GM21723 (cell line): ENCODE results near the gene ITPKB.

ENCODE experiments used
- ATAC-seq: cut with Tn5 transposase; IDR thresholded peaks from one replicate; pipeline ENCODE4 v1.9.1; 2021; ENCODE audit warnings: mild to moderate bottlenecking, moderate library complexity; ENCODE audit not compliant: unreplicated experiment

Gene ITPKB

DNA sequence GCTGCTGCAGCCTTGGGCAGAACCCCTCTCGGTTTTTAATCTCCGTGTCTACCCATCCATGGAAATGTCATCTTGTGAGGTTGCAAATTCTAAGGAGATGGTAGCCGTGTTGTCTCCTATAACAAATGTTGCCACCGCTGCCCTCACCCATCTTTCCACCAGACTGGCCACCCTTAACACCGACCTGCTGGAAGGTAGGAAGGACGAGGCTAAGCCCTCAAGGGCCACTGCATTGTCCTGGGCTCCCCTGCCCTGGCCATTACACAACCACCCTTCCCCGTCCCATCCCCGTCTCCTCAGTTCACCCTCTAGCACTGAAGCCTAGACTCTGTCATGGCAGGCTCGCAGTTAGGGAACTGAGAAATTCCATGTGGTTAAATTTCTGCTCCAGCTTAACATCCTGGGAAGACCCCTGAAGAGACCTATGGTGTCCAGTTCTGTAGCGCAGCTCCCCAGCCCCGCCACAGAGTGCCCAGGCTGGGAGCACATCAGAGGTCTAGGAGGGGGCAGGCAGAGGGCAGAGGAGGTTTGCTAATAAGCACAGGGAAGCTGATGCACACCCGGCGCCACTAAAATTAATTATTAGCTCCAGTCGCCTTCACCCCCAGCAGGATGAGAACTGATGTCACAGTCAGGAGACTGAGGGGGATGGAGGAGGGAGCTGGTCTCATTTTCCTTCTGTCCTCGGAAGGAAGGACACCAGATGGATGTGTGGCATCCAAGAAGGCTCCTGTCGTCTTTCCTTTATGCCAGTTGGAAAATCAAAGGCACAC is 152.2 kb downstream of the ITPKB start:
- no peak for ATAC-seq

DNA sequence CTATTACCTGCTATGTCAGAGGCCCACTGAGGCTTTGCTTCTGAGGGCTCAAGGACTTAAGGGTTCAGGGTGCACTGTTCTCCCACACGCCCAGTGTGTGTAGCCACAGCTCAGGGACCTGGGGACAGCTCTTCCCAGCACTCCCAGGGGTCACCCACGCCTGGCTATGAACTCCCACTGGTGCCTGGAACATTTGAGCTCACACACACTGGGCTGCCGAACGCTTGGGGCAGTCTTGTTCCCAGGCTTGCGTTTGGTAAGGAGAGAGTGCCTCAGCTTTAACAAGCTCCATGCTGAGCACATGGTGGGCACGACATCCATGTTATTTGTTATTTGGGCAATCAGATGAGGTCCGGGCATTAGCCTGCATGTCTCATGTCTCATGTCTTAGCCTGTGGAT is 153.0 kb downstream of the ITPKB start:
- no peak for ATAC-seq

DNA sequence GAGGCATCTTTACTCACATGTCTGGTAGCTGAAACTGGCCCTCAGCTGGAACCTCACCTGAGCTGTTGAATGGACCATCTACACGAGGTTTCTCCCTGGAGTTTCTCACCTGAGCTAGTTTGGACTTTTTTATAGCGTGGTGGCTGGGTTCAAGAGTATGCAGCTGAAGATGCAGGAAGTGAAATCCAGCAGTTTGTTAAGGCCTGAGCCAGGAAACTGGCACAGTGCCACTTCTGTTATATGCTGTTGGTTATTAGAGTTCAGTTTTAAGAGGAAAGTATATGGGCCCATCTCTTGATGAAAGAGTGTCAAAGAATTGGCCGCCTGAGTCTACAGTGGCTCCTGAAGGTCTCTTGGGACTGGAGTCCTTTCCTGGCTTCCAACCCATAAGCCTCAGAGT is 154.9 kb downstream of the ITPKB start:
- ATAC-seq, result no peak

DNA sequence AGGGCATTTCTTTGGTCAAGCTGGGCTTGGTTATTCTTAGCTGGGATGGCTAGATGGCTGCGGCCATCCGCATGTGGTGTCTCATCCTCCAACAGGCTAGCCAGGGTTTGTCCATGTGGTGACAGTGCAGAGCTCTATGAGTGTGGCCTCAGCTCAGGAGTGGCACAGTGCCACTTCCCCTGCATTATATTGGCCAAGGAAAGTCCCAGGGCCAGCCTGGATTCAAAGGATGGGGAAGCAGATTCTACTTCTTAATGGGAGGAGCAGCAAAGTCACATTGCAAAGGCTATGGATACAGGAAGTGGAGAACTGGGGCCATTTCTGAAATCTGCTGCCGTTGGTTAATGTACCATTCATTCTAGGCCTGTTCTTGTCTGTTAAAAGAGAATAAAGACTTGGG is 156.1 kb downstream of the ITPKB start:
- no peak for ATAC-seq
